GM23248 (cell line): ENCODE data around the gene PRR23E.

Source experiments
- EZH2 ChIP-seq: fragments of 200-600 bp; sonication (generic); IDR thresholded peaks from 2 replicates; pipeline ENCODE4 v1.6.1; 2018; ENCODE audit warnings: antibody characterized with exemption, mild to moderate bottlenecking; ENCODE audit not compliant: insufficient read depth, poor library complexity, severe bottlenecking
- EZH2phosphoT487 ChIP-seq: fragments of 200-600 bp; sonication (generic); IDR thresholded peaks from 2 replicates; pipeline ENCODE4 v1.6.1; 2018; ENCODE audit warnings: antibody characterized with exemption, moderate library complexity, mild to moderate bottlenecking, low read depth; ENCODE audit not compliant: insufficient read depth

GRCh38 chr3:127206154-127206553 is 13.2 kb downstream of the PRR23E start:
- TF ChIP-seq EZH2phosphoT487 (no peak), EZH2 (no peak)
